TTC549 (cell line): Measurements from ENCODE around the gene TMEM43.

Experiments
- FAIRE-seq: peaks from 2 replicates; lab custom pipeline; 2012; peaks lifted over from hg19 to GRCh38; lab: Jason Lieb, UNC

TMEM43 gene

GRCh38 chr3:14178247-14179113 is 53.6 kb downstream of the TMEM43 start, which contains the start of the genes LSM3 and XPC:
LSM3 (plus strand) TSS chr3:14178817; CDS start chr3:14178861, 44 bp downstream.
XPC (minus strand) TSS chr3:14178601; CDS start chr3:14178568, 33 bp downstream.
- peak; percentile 96 for FAIRE-seq

GRCh38 chr3:14179114-14179465 is 54.2 kb downstream of the TMEM43 start:
- FAIRE-seq: no peak

- no peak for FAIRE-seq
Observed at GRCh38 chr3:14179795-14180194, 54.9 kb downstream of the TMEM43 start.

- no peak for FAIRE-seq
Observed at GRCh38 chr3:14181253-14181652, 56.4 kb downstream of the TMEM43 start.

GRCh38 chr3:14183015-14183577 is 58.2 kb downstream of the TMEM43 start:
- no peak for FAIRE-seq

- no peak for FAIRE-seq
Observed at GRCh38 chr3:14186854-14187458, 62.1 kb downstream of the TMEM43 start.

- no peak for FAIRE-seq
Observed at GRCh38 chr3:14188041-14188754, 63.3 kb downstream of the TMEM43 start.
